CD4-positive, alpha-beta T cell treated with Interferon alpha-2 for 1 hour (primary cell): ENCODE results near the gene CRPPA.
"Not testable (repeated sequence)": the region's sequence is repeated elsewhere in the genome, so short reads cannot be mapped to it uniquely, and the experiment has no call there.

Source experiments
- DNase-seq, 2 donors: peaks; one replicate each; pipeline ENCODE4 v3.0.0-alpha.2; 2020 to 2022

Gene CRPPA

GRCh38 chr7:16396766-16397500 lies 24.4 kb downstream of the CRPPA start:
- no peak for DNase-seq

- DNase-seq: no peak
These were observed 26.2 kb downstream of the CRPPA start for GRCh38 chr7:16395121-16395520.

GRCh38 chr7:16393862-16394422 lies 27.4 kb downstream of the CRPPA start:
- DNase-seq: no peak

GRCh38 chr7:16392990-16393523 lies 28.3 kb downstream of the CRPPA start:
- no peak for DNase-seq

GRCh38 chr7:16383786-16384185 lies 37.6 kb downstream of the CRPPA start:
- DNase-seq: not testable (repeated sequence)

GRCh38 chr7:16383103-16383502 lies 38.2 kb downstream of the CRPPA start:
- DNase-seq: not testable (repeated sequence)
